ENCODE measurements around the gene BAAT.

Gene BAAT

DNA sequence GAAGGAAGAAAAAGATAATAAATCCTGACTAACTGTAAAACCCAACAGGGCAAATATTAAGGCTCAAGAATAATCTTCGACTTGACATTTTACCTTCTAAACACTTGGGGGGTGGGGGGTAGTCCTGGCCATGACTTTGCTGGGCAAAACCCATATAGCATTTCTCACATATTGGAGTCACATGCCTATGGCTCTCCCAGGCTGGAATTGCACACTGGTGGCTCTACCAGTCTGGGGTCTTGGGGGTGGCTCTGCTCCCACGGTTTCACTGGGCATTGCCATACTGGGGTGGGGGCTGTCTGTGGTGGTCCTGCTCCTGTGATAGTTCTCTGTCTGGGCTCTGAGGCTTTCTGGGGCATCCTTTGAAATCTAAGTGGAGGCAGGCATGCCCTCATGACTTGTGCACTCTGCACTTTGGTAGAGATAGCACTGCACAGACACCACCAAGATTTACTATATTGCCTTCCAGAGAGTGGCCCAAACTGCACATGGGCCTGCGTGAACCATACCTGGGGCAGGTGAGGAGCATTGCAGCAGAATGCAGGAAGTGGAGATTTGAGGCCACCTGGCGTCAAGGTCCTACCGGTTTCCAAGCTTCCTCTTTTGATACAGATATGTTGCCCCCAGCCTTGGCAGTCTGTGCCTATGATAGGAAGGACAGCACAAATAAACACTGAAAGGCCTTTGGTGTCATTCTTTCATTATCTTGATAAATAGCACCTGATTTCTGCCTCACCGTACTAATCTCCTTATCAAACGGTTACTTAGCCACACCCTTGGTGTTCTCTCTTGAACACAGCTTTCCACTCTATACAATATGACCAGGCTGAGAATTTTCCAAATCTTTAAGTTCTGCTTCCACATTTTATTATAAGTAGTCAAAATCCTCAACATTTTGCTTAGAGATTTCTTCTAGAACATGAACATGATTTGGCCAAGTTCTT, 29.8 kb downstream of the BAAT start:
- H3K27me3 ChIP-seq (ENCODE audit: control insufficient read depth, insufficient read depth, low read length) = no peaks in the 10 kb centered on the region
- H3K4me1 ChIP-seq (ENCODE audit: control insufficient read depth, insufficient read depth, low read length) = no peaks in the 10 kb centered on the region
- H3K9me3 ChIP-seq (ENCODE audit: control insufficient read depth, insufficient read depth, low read length) = no peaks in the 10 kb centered on the region
- no peak overlapping the region for H3K9ac ChIP-seq (ENCODE audit: low read depth, low read length)
- H3K36me3 ChIP-seq (ENCODE audit: control insufficient read depth, insufficient read depth, low read length) = no peaks in the 10 kb centered on the region
- no peak overlapping the region for H3K4me3 ChIP-seq (ENCODE audit: low read depth, low read length)

DNA sequence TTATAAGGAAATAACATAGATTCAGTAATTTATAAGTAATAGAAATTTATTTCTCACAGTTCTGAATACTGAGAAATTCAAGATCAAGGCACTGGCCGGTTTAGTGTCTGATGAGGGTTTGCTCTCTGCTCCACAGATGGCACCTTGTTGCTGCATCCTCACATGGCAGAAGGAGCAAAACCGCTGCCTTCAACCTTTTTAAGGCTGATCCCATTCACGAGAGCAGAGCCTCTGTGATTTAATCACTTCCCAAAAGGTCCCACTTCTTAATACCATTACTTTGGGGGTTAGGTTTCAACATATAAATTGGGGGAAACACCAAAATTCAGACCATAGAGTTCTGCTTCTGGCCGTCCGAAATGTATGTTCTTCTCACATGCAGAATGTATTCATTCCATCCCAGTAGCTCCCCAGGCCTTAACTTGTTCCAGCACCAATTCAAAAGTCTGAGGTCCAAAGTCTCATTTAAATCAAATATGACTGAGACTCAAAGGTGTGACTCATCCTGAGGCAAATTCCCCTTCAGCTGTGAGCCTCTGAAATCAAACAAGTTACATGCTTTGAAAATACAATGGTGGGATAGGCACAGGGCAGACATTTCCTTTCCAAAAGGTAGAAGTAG, 30.6 kb downstream of the BAAT start:
- no peak overlapping the region for H3K4me3 ChIP-seq (ENCODE audit: low read depth, low read length)
- H3K27me3 ChIP-seq (ENCODE audit: control insufficient read depth, insufficient read depth, low read length) = no peaks in the 10 kb centered on the region

DNA sequence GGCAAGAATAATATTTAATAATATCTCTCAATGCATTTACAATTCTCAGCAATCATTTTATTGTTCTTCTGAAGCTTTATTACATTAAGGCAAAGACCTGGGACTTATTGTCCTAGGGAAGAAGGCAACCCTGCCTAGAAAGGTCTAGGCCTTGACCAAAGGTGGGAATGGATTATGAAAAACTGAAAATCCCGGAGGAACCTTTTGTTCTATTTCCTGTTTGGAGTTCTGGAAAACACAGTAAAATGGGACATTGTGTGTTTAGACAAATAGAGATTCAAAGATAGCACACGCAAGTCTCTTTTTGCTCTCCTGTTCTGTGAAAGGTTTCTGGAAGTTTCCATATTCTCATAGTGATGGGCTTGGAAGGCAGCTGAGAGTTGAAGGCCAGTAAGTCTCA, 31.1 kb downstream of the BAAT start:
- Histone ChIP-seq H3K9me3 (ENCODE audit: control insufficient read depth, insufficient read depth, low read length) (no peaks in the 10 kb centered on the region), H3K9ac (ENCODE audit: low read depth, low read length) (no peak overlapping the region)

More for the DNA sequence above, 30.6 kb downstream of the BAAT start:
- Histone ChIP-seq H3K4me1 (ENCODE audit: control insufficient read depth, insufficient read depth, low read length) (no peaks in the 10 kb centered on the region), H3K36me3 (ENCODE audit: control insufficient read depth, insufficient read depth, low read length) (no peaks in the 10 kb centered on the region), H3K9ac (ENCODE audit: low read depth, low read length) (no peak overlapping the region), H3K9me3 (ENCODE audit: control insufficient read depth, insufficient read depth, low read length) (no peaks in the 10 kb centered on the region)

DNA sequence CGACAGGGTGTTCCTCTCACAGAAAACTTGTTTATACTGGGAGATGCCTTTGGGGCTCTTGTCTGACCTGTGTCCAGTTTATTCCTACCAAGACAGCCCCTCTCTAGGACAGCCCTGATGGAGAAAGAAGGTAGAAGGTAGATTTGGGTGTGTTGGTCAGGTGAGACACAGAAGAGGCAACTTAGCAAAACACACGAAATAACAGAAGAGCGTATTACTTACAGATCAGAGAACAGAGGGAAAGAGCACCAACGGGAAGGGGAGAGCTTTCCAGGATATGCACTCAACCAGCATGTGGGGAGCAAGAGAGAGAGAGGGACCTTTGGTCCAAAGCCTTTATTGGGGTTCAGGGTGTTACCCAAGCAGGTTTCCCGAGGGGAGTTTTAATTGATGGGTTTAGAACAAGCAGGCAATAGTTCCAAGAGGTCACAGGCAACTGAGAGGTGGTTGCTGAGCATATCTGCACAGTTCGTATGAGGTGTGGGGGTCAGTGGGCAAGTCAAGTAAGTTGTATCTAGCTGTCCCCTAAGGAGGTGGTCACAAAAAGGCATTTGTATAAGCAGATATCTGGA, 31.8 kb downstream of the BAAT start:
- Histone ChIP-seq H3K4me1 (ENCODE audit: control insufficient read depth, insufficient read depth, low read length) (no peaks in the 10 kb centered on the region), H3K4me3 (ENCODE audit: low read depth, low read length) (no peak overlapping the region), H3K9ac (ENCODE audit: low read depth, low read length) (no peak overlapping the region), H3K27me3 (ENCODE audit: control insufficient read depth, insufficient read depth, low read length) (no peaks in the 10 kb centered on the region), H3K9me3 (ENCODE audit: control insufficient read depth, insufficient read depth, low read length) (no peaks in the 10 kb centered on the region), H3K36me3 (ENCODE audit: control insufficient read depth, insufficient read depth, low read length) (no peaks in the 10 kb centered on the region)

More for the DNA sequence above, 31.1 kb downstream of the BAAT start:
- Histone ChIP-seq H3K27me3 (ENCODE audit: control insufficient read depth, insufficient read depth, low read length) (no peaks in the 10 kb centered on the region), H3K36me3 (ENCODE audit: control insufficient read depth, insufficient read depth, low read length) (no peaks in the 10 kb centered on the region), H3K4me1 (ENCODE audit: control insufficient read depth, insufficient read depth, low read length) (no peaks in the 10 kb centered on the region), H3K4me3 (ENCODE audit: low read depth, low read length) (no peak overlapping the region)

DNA sequence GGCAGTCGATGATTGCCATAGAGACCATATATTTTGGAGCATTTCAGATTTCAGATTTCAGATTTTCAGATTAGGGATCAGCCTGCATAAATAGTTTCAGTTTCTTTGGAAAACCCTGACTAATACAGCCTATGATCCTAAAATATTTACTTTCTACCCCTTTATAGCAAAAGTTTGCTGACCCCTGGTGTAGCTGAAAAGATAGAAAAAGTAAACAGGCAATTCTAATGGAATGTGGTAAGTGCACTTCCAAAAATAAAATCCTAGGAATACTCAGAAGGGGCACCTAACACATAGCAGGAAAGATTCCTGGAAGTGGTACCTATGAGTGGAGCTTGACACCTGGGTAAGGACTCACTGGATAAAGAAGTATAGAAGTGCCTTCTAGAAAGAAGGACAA, 34.5 kb downstream of the BAAT start:
- no peaks in the 10 kb centered on the region for H3K9me3 ChIP-seq (ENCODE audit: control insufficient read depth, insufficient read depth, low read length)
- H3K27me3 ChIP-seq (ENCODE audit: control insufficient read depth, insufficient read depth, low read length) = no peaks in the 10 kb centered on the region
- no peaks in the 10 kb centered on the region for H3K36me3 ChIP-seq (ENCODE audit: control insufficient read depth, insufficient read depth, low read length)
- H3K4me1 ChIP-seq (ENCODE audit: control insufficient read depth, insufficient read depth, low read length) = no peaks in the 10 kb centered on the region
- no peak overlapping the region for H3K4me3 ChIP-seq (ENCODE audit: low read depth, low read length)
- H3K9ac ChIP-seq (ENCODE audit: low read depth, low read length) = no peak overlapping the region

DNA sequence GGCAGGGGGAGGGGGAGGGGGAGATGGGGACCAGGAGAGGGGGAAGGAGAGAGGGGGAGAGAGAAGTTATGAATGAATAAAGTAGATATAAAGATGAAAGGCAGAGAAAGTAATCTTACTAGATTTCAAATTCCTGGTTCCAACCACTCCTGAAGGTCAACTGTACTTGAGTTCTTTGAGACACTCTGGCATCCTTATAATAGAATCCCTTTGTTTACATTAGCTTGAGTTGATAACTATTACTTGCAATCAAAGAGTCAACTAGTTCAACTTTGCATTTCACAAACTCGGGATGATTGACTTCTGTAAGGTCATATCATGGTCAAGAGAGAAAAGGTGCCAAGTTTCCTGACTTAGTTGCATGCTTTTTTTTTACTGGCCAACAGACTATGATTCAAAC, 42.2 kb downstream of the BAAT start:
- H3K4me3 ChIP-seq (ENCODE audit: low read depth, low read length) = no peak overlapping the region
- H3K9me3 ChIP-seq (ENCODE audit: control insufficient read depth, insufficient read depth, low read length) = no peaks in the 10 kb centered on the region
- H3K36me3 ChIP-seq (ENCODE audit: control insufficient read depth, insufficient read depth, low read length) = no peaks in the 10 kb centered on the region
- H3K27me3 ChIP-seq (ENCODE audit: control insufficient read depth, insufficient read depth, low read length) = no peaks in the 10 kb centered on the region
- no peaks in the 10 kb centered on the region for H3K4me1 ChIP-seq (ENCODE audit: control insufficient read depth, insufficient read depth, low read length)
- H3K9ac ChIP-seq (ENCODE audit: low read depth, low read length) = no peak overlapping the region

DNA sequence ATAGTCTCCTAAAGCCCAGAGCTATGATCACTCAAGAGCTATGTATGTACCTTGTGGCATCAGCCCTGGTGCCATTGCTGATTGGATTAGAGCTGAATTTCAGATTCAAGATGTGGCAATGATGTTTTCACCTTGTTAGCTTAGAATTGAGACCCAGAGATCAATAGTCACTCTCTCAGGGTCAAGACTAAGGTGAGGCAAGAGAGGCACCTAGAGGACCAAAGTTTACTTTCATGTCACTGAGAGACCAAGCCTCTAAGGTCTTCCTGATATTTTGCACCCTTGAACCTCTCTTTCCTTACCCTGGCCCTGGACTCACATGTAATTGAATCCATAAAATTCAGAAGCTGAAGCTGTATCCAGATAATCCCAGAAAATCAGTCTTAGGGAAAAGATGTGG, 42.8 kb downstream of the BAAT start:
- H3K9me3 ChIP-seq (ENCODE audit: control insufficient read depth, insufficient read depth, low read length) = no peaks in the 10 kb centered on the region
- H3K4me3 ChIP-seq (ENCODE audit: low read depth, low read length) = no peak overlapping the region
- H3K4me1 ChIP-seq (ENCODE audit: control insufficient read depth, insufficient read depth, low read length) = no peaks in the 10 kb centered on the region
- no peaks in the 10 kb centered on the region for H3K36me3 ChIP-seq (ENCODE audit: control insufficient read depth, insufficient read depth, low read length)
- H3K27me3 ChIP-seq (ENCODE audit: control insufficient read depth, insufficient read depth, low read length) = no peaks in the 10 kb centered on the region
- no peak overlapping the region for H3K9ac ChIP-seq (ENCODE audit: low read depth, low read length)

DNA sequence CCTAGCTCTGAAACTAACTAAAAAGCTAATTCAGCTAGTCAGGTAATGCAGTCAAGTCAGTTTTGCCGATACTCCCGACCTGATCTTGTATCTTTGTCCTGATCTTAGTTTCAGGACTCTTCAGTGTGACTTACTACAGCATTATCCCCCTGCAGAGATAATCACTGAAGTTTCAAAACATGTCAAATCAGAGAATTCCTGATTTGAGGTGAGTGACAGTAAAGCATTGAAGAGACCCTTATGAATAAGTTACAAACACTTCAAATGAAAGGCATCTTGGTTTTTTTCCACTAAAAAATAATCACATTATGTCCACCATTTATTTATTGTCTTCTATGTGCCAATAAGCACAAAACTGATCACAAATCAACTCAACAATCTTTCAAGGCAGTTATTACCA, 47.6 kb downstream of the BAAT start:
- Histone ChIP-seq H3K9ac (ENCODE audit: low read depth, low read length) (no peak overlapping the region), H3K9me3 (ENCODE audit: control insufficient read depth, insufficient read depth, low read length) (no peaks in the 10 kb centered on the region), H3K4me1 (ENCODE audit: control insufficient read depth, insufficient read depth, low read length) (no peaks in the 10 kb centered on the region), H3K4me3 (ENCODE audit: low read depth, low read length) (no peak overlapping the region), H3K36me3 (ENCODE audit: control insufficient read depth, insufficient read depth, low read length) (no peaks in the 10 kb centered on the region), H3K27me3 (ENCODE audit: control insufficient read depth, insufficient read depth, low read length) (no peaks in the 10 kb centered on the region)

DNA sequence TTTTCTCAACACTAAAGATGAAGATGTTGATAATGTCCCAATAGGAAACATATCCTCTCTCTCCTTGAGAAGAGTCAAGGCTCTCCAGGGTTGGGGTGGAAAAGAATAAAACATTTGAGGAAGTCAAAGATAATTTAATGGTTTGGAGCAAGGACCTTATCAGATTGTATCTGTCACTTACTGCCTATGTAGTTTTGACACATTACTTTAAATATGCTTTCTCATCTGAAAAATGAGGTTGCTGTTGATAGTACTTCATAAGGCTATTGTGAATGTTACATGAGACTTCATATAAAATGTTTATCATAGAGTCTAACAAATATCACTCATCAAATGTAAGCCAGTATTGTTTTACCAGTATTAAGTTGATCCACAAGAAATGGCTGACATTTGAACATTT, 48.7 kb downstream of the BAAT start:
- H3K27me3 ChIP-seq (ENCODE audit: control insufficient read depth, insufficient read depth, low read length) = no peaks in the 10 kb centered on the region
- no peaks in the 10 kb centered on the region for H3K9me3 ChIP-seq (ENCODE audit: control insufficient read depth, insufficient read depth, low read length)

DNA sequence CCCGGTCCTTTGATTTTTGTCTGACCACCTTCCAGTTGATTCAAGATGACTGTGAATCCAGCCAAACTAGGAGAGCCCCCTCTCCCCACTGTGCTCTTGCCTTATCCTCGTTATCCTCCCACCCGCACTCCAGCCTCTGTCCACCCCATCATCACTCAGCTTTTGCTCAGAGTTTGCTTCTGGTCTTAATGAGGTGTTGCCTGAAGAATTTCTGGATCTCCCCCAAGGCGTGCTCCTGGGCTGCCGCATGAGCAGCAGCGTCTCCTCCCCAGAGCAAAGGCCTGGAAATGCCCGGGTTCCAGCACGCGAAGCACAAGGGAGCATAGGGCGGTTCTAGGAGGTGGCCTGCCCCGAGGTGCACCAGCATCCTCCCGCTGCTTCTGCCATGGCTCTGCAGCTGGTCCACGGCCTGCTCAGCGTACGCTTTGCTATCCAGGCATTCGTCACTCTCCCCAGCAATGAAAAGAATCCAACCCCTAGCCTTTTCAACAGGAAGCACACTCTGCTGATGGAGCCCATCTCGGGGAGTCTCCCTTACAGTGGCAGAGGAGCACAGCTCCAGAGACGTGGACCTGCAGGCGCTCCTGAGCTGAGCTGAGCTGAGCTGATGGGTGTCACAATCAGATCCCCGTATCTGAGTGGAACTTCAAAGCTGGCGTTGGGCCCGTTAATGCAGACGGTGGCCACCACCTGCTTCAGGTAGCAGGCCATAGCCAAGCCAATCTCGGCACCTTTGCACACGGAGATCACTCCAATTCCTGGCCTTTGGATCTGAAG, 50.7 kb downstream of the BAAT start:
- Histone ChIP-seq H3K36me3 (ENCODE audit: control insufficient read depth, insufficient read depth, low read length) (no peaks in the 10 kb centered on the region), H3K9me3 (ENCODE audit: control insufficient read depth, insufficient read depth, low read length) (no peaks in the 10 kb centered on the region), H3K27me3 (ENCODE audit: control insufficient read depth, insufficient read depth, low read length) (no peaks in the 10 kb centered on the region), H3K4me3 (ENCODE audit: low read depth, low read length) (no peak overlapping the region), H3K9ac (ENCODE audit: low read depth, low read length) (no peak overlapping the region), H3K4me1 (ENCODE audit: control insufficient read depth, insufficient read depth, low read length) (no peaks in the 10 kb centered on the region)

More for the DNA sequence above, 48.7 kb downstream of the BAAT start:
- H3K4me1 ChIP-seq (ENCODE audit: control insufficient read depth, insufficient read depth, low read length) = no peaks in the 10 kb centered on the region
- no peaks in the 10 kb centered on the region for H3K36me3 ChIP-seq (ENCODE audit: control insufficient read depth, insufficient read depth, low read length)
- no peak overlapping the region for H3K9ac ChIP-seq (ENCODE audit: low read depth, low read length)
- no peak overlapping the region for H3K4me3 ChIP-seq (ENCODE audit: low read depth, low read length)

DNA sequence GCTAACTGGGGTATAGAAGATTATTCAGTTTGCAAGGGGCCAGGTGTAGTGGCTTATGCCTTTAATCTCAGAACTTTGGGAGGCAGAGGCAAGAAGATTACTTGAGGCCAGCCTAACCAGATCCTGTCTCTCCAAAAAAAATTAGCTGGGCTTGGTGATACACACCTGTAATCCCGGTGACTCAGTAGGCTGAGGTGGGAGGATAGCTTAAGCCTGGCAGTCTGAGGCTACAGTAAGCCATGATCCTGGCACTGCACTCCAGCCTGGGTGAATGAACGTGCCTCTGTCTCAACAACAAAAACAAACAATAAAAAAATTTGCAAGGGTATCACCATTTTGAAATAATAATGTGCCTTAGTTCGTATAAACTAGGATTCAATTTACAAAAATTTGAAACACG, 51.3 kb downstream of the BAAT start:
- Histone ChIP-seq H3K9ac (ENCODE audit: low read depth, low read length) (no peak overlapping the region), H3K27me3 (ENCODE audit: control insufficient read depth, insufficient read depth, low read length) (no peaks in the 10 kb centered on the region), H3K36me3 (ENCODE audit: control insufficient read depth, insufficient read depth, low read length) (no peaks in the 10 kb centered on the region), H3K4me3 (ENCODE audit: low read depth, low read length) (no peak overlapping the region), H3K4me1 (ENCODE audit: control insufficient read depth, insufficient read depth, low read length) (no peaks in the 10 kb centered on the region), H3K9me3 (ENCODE audit: control insufficient read depth, insufficient read depth, low read length) (no peaks in the 10 kb centered on the region)

All from iPS-15b (cell line).